Activated B cell treated with CpG ODN at 0.5 μM for 24 hours (primary cell): ENCODE results near the gene JAZF1. TPM values are rescaled to one million over a fixed set of nuclear protein-coding genes. Genes with fewer than 3 reads are reported as not detected.

ENCODE experiments used
- ATAC-seq: fragments of 200-7000 bp; cut with Tn5 transposase; one replicate; pipeline ENCODE4 v1.10.0; 2021; ENCODE audit warnings: low read depth, mild to moderate bottlenecking, moderate library complexity
- CTCF ChIA-PET: fragments of 350-600 bp; sonication (Branson Sonifier 250); formaldehyde crosslinking; loops from one replicate; lab custom pipeline; 2021; ENCODE audit warnings: antibody characterized with exemption; lab: Charles Lee
- POLR2A ChIA-PET: fragments of 350-600 bp; sonication (Branson Sonifier 250); formaldehyde crosslinking; loops from one replicate; lab custom pipeline; 2021; ENCODE audit warnings: antibody characterized with exemption; lab: Charles Lee
- DNase-seq: peaks from one replicate; pipeline ENCODE4 v3.0.0; 2022
- H3K27ac Mint-ChIP-seq: one replicate; pipeline ENCODE4 v1.8.0; 2020; ENCODE audit warnings: mixed read lengths
- H3K27me3 Mint-ChIP-seq: one replicate; pipeline ENCODE4 v1.8.0; 2021; ENCODE audit warnings: mixed read lengths
- H3K36me3 Mint-ChIP-seq: one replicate; pipeline ENCODE4 v1.8.0; 2021; ENCODE audit warnings: low read depth, mixed read lengths
- H3K4me1 Mint-ChIP-seq: one replicate; pipeline ENCODE4 v1.8.0; 2021; ENCODE audit warnings: mixed read lengths
- H3K4me3 Mint-ChIP-seq: one replicate; pipeline ENCODE4 v1.8.0; 2020; ENCODE audit warnings: mild to moderate bottlenecking, mixed read lengths
- H3K9me3 Mint-ChIP-seq: one replicate; pipeline ENCODE4 v1.8.0; 2020; ENCODE audit warnings: mixed read lengths
- intact Hi-C: fragments of 100-400 bp; cut with micrococcal nuclease; formaldehyde crosslinking; loops from one replicate; pipeline ENCODE4 v1.15.1; 2024
- total RNA-seq: library from RNA; stranded (reverse); gene quantifications from 2 replicates; pipeline ENCODE4 v1.2.3, GENCODE V29; 2022
- TF ChIP-seq, protein P1 (sequence below): fragments of 200-600 bp; IDR thresholded peaks from one replicate; pipeline ENCODE4 v1.8.0; 2022; ENCODE audit warnings: antibody characterized with exemption, mild to moderate bottlenecking

Gene JAZF1
- total RNA-seq, 1 donor from 2014 or later: 54.8 TPM

DNA sequence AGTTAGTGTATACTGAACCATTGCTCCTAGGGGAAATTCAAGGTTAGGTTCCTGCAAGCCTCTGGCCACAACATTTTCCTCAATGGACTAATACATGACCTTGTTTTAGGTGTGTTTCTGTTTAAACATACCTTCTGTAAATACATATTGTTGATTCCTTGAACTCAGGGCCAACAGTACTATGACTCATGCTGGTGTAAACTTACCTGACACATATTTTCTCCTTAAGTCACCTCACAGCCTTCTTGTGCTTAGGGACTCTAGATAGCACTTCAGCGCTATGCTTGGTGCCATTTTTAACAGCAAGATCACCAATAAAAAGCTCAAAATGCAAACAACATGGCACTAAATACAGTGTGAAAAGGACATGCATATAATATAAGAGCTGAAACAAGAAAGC is 264.2 kb downstream of the JAZF1 start:
- H3K4me3 Mint-ChIP-seq: no peak overlapping the region
- no peaks in the 10 kb centered on the region for H3K27me3 Mint-ChIP-seq
- H3K9me3 Mint-ChIP-seq: no peaks in the 10 kb centered on the region
- TF ChIP-seq, protein P1, sequence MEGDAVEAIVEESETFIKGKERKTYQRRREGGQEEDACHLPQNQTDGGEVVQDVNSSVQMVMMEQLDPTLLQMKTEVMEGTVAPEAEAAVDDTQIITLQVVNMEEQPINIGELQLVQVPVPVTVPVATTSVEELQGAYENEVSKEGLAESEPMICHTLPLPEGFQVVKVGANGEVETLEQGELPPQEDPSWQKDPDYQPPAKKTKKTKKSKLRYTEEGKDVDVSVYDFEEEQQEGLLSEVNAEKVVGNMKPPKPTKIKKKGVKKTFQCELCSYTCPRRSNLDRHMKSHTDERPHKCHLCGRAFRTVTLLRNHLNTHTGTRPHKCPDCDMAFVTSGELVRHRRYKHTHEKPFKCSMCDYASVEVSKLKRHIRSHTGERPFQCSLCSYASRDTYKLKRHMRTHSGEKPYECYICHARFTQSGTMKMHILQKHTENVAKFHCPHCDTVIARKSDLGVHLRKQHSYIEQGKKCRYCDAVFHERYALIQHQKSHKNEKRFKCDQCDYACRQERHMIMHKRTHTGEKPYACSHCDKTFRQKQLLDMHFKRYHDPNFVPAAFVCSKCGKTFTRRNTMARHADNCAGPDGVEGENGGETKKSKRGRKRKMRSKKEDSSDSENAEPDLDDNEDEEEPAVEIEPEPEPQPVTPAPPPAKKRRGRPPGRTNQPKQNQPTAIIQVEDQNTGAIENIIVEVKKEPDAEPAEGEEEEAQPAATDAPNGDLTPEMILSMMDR: no peak
- peaks cover 29% of the 10 kb centered on the region for H3K4me1 Mint-ChIP-seq
- intact Hi-C loops: no loop called here
- POLR2A ChIA-PET: no interaction called here
- no peak overlapping the region for H3K27ac Mint-ChIP-seq
- ATAC-seq: no peak
- peaks cover 24% of the 10 kb centered on the region for H3K36me3 Mint-ChIP-seq
- CTCF ChIA-PET: no interaction called here
- no peak for DNase-seq

DNA sequence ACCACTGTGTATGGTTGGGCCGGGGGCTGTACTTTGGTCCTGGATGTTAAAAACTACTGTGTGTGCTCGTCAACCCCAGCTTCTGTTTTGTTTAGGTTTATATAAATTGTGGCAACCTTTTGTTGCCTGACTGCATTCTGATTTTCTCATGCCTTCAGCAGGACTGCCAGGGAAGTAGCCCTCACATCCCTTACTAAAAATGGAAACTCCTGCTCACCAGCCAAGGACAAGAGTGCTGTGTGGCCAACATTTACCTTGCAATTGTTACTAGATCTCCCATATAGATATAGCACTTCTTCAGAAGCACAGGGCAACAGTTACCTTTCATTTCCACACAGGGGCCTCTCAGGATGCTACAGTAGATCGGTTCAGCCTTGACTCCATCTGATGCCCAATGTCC is 266.2 kb downstream of the JAZF1 start:
- ChIA-PET CTCF (no interaction called here), POLR2A (no interaction called here)
- no peaks in the 10 kb centered on the region for H3K9me3 Mint-ChIP-seq
- no peaks in the 10 kb centered on the region for H3K27me3 Mint-ChIP-seq
- no peak for ATAC-seq
- no peak for DNase-seq
- intact Hi-C loops: no loop called here
- H3K4me3 Mint-ChIP-seq: no peak overlapping the region
- TF ChIP-seq, protein P1: no peak
- peaks cover 24% of the 10 kb centered on the region for H3K36me3 Mint-ChIP-seq
- H3K27ac Mint-ChIP-seq: no peak overlapping the region
- peaks cover 24% of the 10 kb centered on the region for H3K4me1 Mint-ChIP-seq

DNA sequence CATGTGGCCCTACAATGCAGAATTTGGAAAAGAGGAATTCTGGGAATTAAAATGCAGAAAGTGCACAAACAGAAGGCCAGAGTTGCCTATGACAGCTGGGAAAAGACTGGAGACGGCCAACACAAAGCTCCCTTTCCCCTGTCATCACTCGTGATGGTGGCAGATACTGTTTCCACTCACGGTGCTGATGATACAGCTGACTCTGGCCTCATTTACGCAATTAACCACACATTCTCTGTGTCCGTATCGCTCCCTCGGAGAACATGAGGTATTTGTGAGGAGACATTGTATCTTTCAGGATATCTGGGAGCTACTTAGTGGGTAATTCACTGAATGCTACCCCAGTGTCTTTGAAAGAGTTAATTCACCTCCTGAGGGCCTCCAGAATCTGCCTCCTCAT is 267.8 kb downstream of the JAZF1 start:
- intact Hi-C loops: no loop called here
- Mint-ChIP-seq H3K36me3 (peaks cover 24% of the 10 kb centered on the region), H3K9me3 (no peaks in the 10 kb centered on the region), H3K4me3 (no peak overlapping the region), H3K27ac (no peak overlapping the region), H3K27me3 (no peaks in the 10 kb centered on the region), H3K4me1 (peaks cover 22% of the 10 kb centered on the region)
- DNase-seq (no peak), ATAC-seq (no peak)
- TF ChIP-seq, protein P1: no peak
- ChIA-PET POLR2A (interaction anchor here (0.5 kb wide), 1 partner anchor 172 kb away, joined by 3 read pairs; no protein-coding TSS in a partner anchor), CTCF (no interaction called here)

DNA sequence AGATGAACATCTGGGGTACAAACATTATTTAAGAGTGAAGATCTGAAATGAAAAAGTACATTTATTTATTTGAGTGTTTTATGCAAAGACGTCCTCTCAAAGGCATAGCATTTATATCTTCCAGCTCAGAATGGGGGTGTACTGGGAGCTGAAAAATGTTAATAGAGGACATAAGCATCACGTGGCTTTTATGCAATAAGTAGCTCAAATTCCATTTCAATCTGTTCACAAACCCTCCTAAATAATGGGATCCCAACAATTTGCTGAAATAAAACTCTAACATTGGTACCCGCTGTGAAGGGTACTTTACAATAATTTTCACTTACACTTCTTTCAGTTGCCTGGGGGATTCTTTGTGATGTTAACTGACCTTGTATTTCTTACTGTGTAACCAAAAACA is 268.7 kb downstream of the JAZF1 start:
- TF ChIP-seq, protein P1: no peak
- ChIA-PET POLR2A (no interaction called here), CTCF (interaction anchor here (2.5 kb wide), 1 partner anchor 8 kb away, joined by 11 read pairs; no protein-coding TSS in a partner anchor)
- Mint-ChIP-seq H3K4me3 (no peak overlapping the region), H3K9me3 (no peaks in the 10 kb centered on the region), H3K4me1 (peaks cover 25% of the 10 kb centered on the region), H3K36me3 (peaks cover 18% of the 10 kb centered on the region), H3K27me3 (no peaks in the 10 kb centered on the region), H3K27ac (no peak overlapping the region)
- ATAC-seq (no peak), DNase-seq (no peak)
- intact Hi-C loops: no loop called here

DNA sequence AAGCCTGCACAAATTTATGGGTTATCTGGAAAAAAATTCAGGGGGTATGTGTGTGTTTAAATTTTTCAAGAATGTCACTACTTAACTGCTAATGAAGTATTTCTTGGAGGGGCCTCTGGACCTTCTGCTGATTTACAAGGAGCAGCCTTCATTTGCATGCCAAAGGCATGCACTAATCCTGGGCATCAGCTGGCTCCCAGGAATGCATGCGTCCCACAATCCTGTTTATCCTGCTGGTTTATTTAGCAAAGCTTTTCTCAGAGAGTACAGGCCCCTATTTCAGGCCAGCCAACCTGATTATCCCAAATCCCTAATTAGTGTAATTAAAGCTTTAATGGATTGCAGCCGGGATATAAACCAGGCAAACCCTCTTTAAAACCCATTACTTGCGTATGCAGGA is 270.3 kb downstream of the JAZF1 start:
- H3K4me1 Mint-ChIP-seq: peaks cover 31% of the 10 kb centered on the region
- no peak overlapping the region for H3K27ac Mint-ChIP-seq
- CTCF ChIA-PET: interaction anchor here (2.5 kb wide), 1 partner anchor 10 kb away, joined by 11 read pairs; no protein-coding TSS in a partner anchor
- peaks cover 18% of the 10 kb centered on the region for H3K36me3 Mint-ChIP-seq
- POLR2A ChIA-PET: no interaction called here
- no peaks in the 10 kb centered on the region for H3K27me3 Mint-ChIP-seq
- no peaks in the 10 kb centered on the region for H3K9me3 Mint-ChIP-seq
- DNase-seq (no peak), ATAC-seq (no peak)
- TF ChIP-seq, protein P1: no peak
- no peak overlapping the region for H3K4me3 Mint-ChIP-seq
- intact Hi-C loops: loop anchor here (1.0 kb wide), 1 partner anchor 11 kb away; no protein-coding TSS in a partner anchor
